Hematopoietic multipotent progenitor cell treated with erythropoietin and hydrocortisone succinate and interleukin-3 and kit ligand, for 6 days (in vitro differentiated cells): ENCODE measurements around the gene PCDHB9.
"Not testable (repeated sequence)": the region's sequence is repeated elsewhere in the genome, so short reads cannot be mapped to it uniquely, and the experiment has no call there.

Experiments
- DNase-seq: peaks from one replicate; pipeline ENCODE4 v3.0.0-alpha.2; 2015

PCDHB9 gene

GRCh38 chr5:141186897-141187512 is at the start of gene PCDHB9:
Gene PCDHB9 (plus strand): TSS chr5:141187161. CDS start chr5:141187319, 158 bp downstream.
- DNase-seq = peak; percentile 26

- not testable (repeated sequence) for DNase-seq
These were observed 49.6 kb upstream of the PCDHB9 start for GRCh38 chr5:141137346-141137745.

- DNase-seq = peak; percentile 4
These were observed 37.1 kb upstream of the PCDHB9 start, which contains the start of gene PCDHB6 for GRCh38 chr5:141149812-141150211. Gene PCDHB6 (plus strand): TSS chr5:141150057. CDS start chr5:141150258, 201 bp downstream.

DNA sequence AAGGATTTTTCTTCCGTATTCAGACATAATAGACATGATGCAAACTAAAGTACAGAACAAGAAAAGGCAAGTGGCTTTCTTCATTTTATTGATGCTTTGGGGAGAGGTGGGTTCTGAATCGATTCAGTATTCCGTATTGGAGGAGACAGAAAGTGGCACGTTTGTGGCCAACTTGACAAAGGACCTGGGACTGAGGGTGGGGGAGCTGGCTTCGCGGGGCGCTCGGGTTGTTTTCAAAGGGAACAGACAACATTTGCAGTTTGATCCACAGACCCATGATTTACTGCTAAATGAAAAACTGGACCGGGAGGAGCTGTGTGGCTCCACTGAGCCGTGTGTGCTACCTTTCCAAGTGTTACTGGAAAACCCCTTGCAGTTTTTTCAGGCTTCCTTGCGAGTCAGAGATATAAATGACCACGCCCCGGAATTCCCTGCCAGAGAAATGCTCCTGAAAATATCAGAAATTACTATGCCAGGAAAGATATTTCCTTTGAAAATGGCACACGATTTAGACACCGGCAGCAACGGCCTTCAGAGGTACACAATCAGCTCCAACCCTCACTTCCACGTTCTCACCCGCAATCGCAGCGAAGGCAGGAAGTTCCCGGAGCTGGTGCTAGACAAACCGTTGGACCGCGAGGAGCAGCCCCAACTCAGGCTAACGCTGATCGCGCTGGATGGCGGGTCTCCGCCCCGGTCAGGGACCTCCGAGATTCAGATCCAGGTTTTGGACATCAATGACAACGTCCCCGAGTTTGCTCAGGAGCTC is 36.6 kb upstream of the PCDHB9 start:
- no peak for DNase-seq

GRCh38 chr5:141150993-141151325 is 36.0 kb upstream of the PCDHB9 start:
- no peak for DNase-seq

DNA sequence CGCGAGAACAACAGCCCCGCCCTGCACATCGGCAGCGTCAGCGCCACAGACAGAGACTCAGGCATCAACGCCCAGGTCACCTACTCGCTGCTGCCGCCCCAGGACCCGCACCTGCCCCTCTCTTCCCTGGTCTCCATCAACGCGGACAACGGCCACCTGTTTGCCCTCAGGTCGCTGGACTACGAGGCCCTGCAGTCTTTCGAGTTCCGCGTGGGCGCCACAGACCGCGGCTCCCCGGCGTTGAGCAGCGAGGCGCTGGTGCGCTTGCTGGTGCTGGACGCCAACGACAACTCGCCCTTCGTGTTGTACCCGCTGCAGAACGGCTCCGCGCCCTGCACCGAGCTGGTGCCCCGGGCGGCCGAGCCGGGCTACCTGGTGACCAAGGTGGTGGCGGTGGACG is 35.3 kb upstream of the PCDHB9 start:
- not testable (repeated sequence) for DNase-seq

- DNase-seq = not testable (repeated sequence)
These were observed 34.9 kb upstream of the PCDHB9 start for GRCh38 chr5:141152096-141152495.

- no peak for DNase-seq
These were observed 31.2 kb upstream of the PCDHB9 start for GRCh38 chr5:141155540-141156374.

DNA sequence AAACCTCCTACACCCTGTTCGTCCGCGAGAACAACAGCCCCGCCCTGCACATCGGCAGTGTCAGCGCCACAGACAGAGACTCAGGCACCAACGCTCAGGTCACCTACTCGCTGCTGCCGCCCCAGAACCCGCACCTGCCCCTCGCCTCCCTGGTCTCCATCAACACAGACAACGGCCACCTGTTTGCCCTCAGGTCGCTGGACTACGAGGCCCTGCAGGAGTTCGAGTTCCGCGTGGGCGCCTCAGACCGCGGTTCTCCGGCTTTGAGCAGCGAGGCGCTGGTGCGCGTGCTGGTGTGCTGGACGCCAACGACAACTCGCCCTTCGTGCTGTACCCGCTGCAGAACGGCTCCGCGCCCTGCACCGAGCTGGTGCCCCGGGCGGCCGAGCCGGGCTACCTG is 29.6 kb upstream of the PCDHB9 start:
- DNase-seq = not testable (repeated sequence)

GRCh38 chr5:141157901-141158300 is 29.1 kb upstream of the PCDHB9 start:
- DNase-seq = not testable (repeated sequence)

GRCh38 chr5:141172381-141173204 is 14.4 kb upstream of the PCDHB9 start, which contains the start of gene PCDHB7:
Gene PCDHB7 (plus strand): TSS chr5:141172644. CDS start chr5:141172836, 192 bp downstream.
- DNase-seq = peak; percentile 32

DNA sequence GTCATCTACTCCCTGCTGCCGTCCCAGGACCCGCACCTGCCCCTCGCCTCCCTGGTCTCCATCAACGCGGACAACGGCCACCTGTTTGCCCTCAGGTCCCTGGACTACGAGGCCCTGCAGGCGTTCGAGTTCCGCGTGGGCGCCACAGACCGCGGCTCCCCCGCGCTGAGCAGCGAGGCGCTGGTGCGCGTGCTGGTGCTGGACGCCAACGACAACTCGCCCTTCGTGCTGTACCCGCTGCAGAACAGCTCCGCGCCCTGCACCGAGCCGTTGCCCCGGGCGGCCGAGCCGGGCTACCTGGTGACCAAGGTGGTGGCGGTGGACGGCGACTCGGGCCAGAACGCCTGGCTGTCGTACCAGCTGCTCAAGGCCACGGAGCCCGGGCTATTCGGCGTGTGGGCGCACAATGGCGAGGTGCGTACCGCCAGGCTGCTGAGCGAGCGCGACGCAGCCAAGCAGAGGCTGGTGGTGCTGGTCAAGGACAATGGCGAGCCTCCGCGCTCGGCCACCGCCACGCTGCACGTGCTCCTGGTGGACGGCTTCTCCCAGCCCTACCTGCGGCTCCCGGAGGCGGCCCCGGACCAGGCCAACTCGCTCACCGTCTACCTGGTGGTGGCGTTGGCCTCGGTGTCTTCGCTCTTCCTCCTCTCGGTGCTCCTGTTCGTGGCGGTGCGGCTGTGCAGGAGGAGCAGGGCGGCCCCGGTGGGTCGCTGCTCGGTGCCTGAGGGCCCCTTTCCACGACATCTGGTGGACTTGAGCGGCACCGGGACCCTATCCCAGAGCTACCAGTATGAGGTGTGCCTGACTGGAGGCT is 12.5 kb upstream of the PCDHB9 start:
- not testable (repeated sequence) for DNase-seq

DNA sequence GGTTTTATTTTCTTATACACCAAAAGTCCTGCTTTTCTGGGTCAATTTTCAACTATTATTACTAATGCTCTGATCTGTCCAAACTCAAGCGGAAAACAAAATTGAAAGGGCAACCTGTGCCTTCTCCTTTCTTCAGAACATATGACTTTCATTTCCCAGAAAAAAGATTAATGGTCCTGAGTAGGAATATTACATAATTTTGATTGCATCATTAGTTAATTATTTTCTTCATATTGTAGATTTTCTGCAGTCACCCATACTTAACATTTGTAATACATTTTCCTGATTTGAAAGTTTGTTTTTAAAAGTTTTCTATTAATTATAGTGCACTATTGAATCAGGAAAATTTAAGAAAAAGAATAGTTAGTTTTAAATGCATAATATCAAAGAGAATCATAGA is 11.0 kb upstream of the PCDHB9 start:
- DNase-seq = no peak

DNA sequence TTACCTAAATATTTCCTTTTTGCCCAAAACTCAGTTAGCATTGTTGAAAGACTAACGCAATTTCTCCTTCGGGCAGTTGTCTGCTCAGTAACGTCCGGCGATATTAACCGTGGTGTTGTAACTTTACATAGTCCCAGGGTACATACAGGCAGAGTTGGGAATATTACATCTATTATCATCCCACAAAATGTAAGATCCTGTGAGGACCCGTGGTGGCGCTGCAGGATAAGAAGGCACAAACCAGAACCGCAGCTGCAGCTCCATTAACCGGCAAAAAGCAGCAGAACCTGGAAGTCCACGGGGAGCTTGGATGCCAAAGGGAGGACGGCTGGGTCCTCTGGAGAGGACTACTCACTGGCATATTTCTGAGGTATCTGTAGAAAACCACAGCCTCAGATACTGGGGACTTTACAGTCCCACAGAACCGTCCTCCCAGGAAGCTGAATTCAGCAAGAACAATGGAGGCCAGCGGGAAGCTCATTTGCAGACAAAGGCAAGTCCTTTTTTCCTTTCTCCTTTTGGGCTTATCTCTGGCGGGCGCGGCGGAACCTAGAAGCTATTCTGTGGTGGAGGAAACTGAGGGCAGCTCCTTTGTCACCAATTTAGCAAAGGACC is 9.3 kb upstream of the PCDHB9 start, which contains the start of gene PCDHB8:
PCDHB8 (plus strand) TSS at position 214 of the 615 bp plus-strand sequence; CDS start at position 459, 245 bp downstream.
- DNase-seq = not testable (repeated sequence)

DNA sequence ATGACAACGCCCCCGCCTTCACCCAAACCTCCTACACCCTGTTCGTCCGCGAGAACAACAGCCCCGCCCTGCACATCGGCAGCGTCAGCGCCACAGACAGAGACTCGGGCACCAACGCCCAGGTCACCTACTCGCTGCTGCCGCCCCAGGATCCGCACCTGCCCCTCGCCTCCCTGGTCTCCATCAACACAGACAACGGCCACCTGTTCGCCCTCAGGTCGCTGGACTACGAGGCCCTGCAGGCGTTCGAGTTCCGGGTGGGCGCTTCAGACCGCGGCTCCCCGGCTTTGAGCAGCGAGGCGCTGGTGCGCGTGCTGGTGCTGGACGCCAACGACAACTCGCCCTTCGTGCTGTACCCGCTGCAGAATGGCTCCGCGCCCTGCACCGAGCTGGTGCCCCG is 7.6 kb upstream of the PCDHB9 start:
- DNase-seq = not testable (repeated sequence)

GRCh38 chr5:141179876-141180275 is 7.1 kb upstream of the PCDHB9 start:
- not testable (repeated sequence) for DNase-seq

- DNase-seq = no peak
These were observed 6.6 kb upstream of the PCDHB9 start for GRCh38 chr5:141180313-141180712.

- DNase-seq = peak; percentile 13
These were observed 4.7 kb upstream of the PCDHB9 start, which contains the start of gene PCDHB16 for GRCh38 chr5:141182248-141182647. Gene PCDHB16 (plus strand): TSS chr5:141182387. CDS start chr5:141182560, 173 bp downstream.

- not testable (repeated sequence) for DNase-seq
These were observed 2.7 kb upstream of the PCDHB9 start for GRCh38 chr5:141184117-141184855.

GRCh38 chr5:141188682-141189081 is 1.7 kb downstream of the PCDHB9 start:
- not testable (repeated sequence) for DNase-seq
